Osteocyte (in vitro differentiated cells): ENCODE data around the gene ROR2. TPM values are rescaled to one million over a fixed set of nuclear protein-coding genes. Genes with fewer than 3 reads are reported as not detected.

Experiments
- DNase-seq: peaks from one replicate; pipeline ENCODE4 v3.0.0; 2021; ENCODE audit warnings: mixed read lengths; ENCODE audit not compliant: unreplicated experiment; ENCODE audit errors: extremely low spot score
- H3K27ac Mint-ChIP-seq: one replicate; pipeline ENCODE4 v1.8.0; 2021; ENCODE audit warnings: mild to moderate bottlenecking, mixed read lengths; ENCODE audit not compliant: unreplicated experiment
- H3K27me3 Mint-ChIP-seq: one replicate; pipeline ENCODE4 v1.8.0; 2021; ENCODE audit warnings: mixed read lengths; ENCODE audit not compliant: unreplicated experiment
- H3K36me3 Mint-ChIP-seq: one replicate; pipeline ENCODE4 v1.8.0; 2021; ENCODE audit warnings: mixed read lengths; ENCODE audit not compliant: unreplicated experiment
- H3K4me1 Mint-ChIP-seq: one replicate; pipeline ENCODE4 v1.8.0; 2021; ENCODE audit warnings: mixed read lengths; ENCODE audit not compliant: unreplicated experiment
- H3K4me3 Mint-ChIP-seq: one replicate; pipeline ENCODE4 v1.8.0; 2021; ENCODE audit warnings: mild to moderate bottlenecking, moderate library complexity, mixed read lengths; ENCODE audit not compliant: unreplicated experiment
- H3K9me3 Mint-ChIP-seq: one replicate; pipeline ENCODE4 v1.8.0; 2021; ENCODE audit warnings: mixed read lengths; ENCODE audit not compliant: unreplicated experiment
- total RNA-seq: library from RNA; stranded (reverse); gene quantifications from 2 replicates; pipeline ENCODE4 v1.2.1, GENCODE V29; 2021
- TF ChIP-seq, protein P1 (sequence below): fragments of 200-600 bp; sonication (generic); IDR thresholded peaks from 2 replicates; pipeline ENCODE4 v1.5.0; 2021; ENCODE audit warnings: antibody characterized with exemption, mild to moderate bottlenecking, moderate library complexity

Gene ROR2
- total RNA-seq, 1 donor from 2014 or later: 48.2 TPM

DNA sequence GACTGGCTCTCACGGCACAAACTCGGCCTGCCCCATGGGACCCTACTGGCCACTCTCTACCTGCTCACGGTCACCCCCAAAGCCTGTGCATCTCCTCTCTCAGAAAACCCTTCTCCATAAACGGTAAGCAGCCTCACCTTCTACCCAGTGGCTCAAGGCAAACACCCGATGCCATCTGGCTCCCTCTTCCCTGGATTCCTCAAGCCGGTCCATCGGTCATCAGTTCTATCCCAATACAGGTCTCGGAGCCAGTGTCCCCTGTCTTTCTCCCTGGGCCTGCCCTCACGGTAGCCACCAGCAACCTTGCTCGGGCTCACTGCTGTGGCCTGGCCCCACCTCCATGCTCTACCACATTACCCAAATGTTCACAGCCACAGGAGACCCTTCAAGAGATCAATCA is 134.1 kb downstream of the ROR2 start:
- Mint-ChIP-seq H3K4me3 (no peak overlapping the region), H3K4me1 (peaks cover 51% of the 10 kb centered on the region), H3K27ac (peak overlapping the region; percentile 56), H3K27me3 (no peaks in the 10 kb centered on the region), H3K36me3 (peaks cover 3% of the 10 kb centered on the region), H3K9me3 (no peaks in the 10 kb centered on the region)
- DNase-seq: no peak
- TF ChIP-seq, protein P1, sequence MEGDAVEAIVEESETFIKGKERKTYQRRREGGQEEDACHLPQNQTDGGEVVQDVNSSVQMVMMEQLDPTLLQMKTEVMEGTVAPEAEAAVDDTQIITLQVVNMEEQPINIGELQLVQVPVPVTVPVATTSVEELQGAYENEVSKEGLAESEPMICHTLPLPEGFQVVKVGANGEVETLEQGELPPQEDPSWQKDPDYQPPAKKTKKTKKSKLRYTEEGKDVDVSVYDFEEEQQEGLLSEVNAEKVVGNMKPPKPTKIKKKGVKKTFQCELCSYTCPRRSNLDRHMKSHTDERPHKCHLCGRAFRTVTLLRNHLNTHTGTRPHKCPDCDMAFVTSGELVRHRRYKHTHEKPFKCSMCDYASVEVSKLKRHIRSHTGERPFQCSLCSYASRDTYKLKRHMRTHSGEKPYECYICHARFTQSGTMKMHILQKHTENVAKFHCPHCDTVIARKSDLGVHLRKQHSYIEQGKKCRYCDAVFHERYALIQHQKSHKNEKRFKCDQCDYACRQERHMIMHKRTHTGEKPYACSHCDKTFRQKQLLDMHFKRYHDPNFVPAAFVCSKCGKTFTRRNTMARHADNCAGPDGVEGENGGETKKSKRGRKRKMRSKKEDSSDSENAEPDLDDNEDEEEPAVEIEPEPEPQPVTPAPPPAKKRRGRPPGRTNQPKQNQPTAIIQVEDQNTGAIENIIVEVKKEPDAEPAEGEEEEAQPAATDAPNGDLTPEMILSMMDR: no peak

DNA sequence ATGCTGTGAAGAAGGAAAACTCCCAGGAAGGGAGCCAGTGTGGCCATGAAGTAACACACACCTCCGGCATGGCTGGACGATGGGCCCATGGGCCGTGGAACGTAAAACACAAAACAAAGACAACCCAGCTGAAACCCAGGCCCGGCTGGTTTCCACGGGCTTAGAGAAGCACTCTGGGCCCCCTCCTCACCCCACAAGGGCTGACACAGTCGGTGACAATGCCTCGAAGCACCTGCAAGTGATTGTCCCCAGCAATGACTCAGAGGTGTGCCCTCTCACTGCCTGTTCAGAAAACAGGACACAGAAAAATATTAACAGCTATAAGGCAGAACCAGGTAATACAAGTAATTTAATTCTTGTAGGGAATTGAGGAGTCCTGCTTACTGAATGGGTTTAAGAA is 135.3 kb downstream of the ROR2 start:
- H3K36me3 Mint-ChIP-seq: peaks cover 3% of the 10 kb centered on the region
- no peak overlapping the region for H3K4me3 Mint-ChIP-seq
- DNase-seq: no peak
- peaks cover 54% of the 10 kb centered on the region for H3K4me1 Mint-ChIP-seq
- H3K27me3 Mint-ChIP-seq: no peaks in the 10 kb centered on the region
- TF ChIP-seq, protein P1: no peak
- no peaks in the 10 kb centered on the region for H3K9me3 Mint-ChIP-seq
- peak overlapping the region; percentile 56 for H3K27ac Mint-ChIP-seq

DNA sequence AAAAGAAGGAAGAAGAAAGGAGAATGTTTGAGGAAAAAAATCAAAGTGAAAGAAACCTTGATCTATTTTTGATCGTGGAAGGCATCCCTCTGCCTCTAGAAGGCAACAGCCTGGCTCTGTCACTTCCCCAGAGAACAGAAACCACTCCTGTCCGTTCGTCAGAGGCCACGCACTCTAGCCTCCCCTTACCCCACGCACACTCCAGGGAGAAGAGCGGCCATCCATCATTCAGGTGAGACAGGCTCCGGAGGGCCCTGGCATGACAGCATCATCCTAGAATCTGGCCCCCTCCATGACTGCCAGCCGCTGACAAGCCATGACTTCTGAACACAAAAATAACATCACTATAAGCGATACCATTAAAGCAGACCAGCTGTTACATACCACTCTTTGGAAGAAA is 135.8 kb downstream of the ROR2 start:
- Mint-ChIP-seq H3K27me3 (no peaks in the 10 kb centered on the region), H3K4me1 (peaks cover 60% of the 10 kb centered on the region)

DNA sequence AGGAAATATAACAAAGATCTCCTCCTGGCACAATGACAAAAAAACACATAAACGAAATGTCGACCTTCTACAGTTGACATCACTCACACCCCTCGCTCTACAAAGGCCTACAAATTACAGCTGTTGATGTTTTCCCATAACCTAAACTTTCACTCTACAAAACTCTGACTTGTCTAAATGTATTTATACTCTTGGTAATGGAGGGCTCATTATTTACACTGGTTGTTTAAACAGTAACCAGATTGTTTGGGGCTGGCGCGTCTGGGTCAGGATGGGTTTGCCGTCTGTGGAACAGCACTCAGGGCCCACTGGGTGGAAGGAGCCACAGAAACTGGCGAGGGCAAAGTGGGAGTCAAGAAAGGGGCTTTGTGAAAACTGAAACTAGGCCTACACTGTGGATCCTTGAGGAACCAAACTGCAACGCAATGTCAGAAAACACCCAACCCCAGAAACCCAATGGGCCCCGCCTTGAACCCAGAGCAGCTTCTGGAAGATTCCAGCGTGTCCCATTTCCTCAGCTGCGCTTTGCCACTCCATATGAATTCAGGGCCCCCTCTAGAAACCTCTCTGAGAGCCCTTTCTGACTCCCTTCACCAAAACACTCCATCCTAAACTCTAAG is 136.7 kb downstream of the ROR2 start:
- H3K4me1 Mint-ChIP-seq: peaks cover 61% of the 10 kb centered on the region
- no peaks in the 10 kb centered on the region for H3K27me3 Mint-ChIP-seq
- no peak overlapping the region for H3K4me3 Mint-ChIP-seq
- DNase-seq: no peak
- H3K9me3 Mint-ChIP-seq: no peaks in the 10 kb centered on the region
- peaks cover 3% of the 10 kb centered on the region for H3K36me3 Mint-ChIP-seq
- no peak overlapping the region for H3K27ac Mint-ChIP-seq
- TF ChIP-seq, protein P1: no peak

More for the DNA sequence above, 135.8 kb downstream of the ROR2 start:
- no peaks in the 10 kb centered on the region for H3K9me3 Mint-ChIP-seq
- no peak overlapping the region for H3K4me3 Mint-ChIP-seq
- H3K36me3 Mint-ChIP-seq: peaks cover 3% of the 10 kb centered on the region
- H3K27ac Mint-ChIP-seq: peak overlapping the region; percentile 15
- TF ChIP-seq, protein P1: no peak
- no peak for DNase-seq

DNA sequence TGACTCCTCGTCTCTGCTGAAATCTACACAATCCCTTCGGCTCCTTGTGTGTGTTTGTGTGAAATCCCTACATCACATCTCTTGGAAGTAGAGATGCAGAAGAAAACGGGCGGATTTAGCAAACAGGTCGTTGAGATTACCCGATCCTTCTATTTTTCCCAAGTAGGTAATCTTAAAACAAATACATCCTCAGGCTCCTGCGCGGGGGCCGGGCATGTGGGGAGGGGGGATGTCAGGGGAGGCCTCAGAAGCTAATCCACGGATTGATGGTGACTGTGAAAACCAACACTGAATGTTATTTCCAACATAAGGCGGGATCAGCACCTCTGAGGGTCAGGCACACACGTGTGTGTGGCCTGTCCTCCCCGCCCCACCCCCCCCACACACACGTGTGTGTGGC is 137.8 kb downstream of the ROR2 start:
- peaks cover 53% of the 10 kb centered on the region for H3K4me1 Mint-ChIP-seq

More for the DNA sequence above, 137.8 kb downstream of the ROR2 start:
- Mint-ChIP-seq H3K9me3 (no peaks in the 10 kb centered on the region), H3K36me3 (peaks cover 3% of the 10 kb centered on the region), H3K27me3 (no peaks in the 10 kb centered on the region), H3K27ac (no peak overlapping the region), H3K4me3 (no peak overlapping the region)
- TF ChIP-seq, protein P1: no peak
- DNase-seq: no peak
